DMS114 treated with DMSO at 0.1 percent for 48 hours (cell line): ENCODE results near the gene SENP7.
"Not testable (repeated sequence)": the region's sequence is repeated elsewhere in the genome, so short reads cannot be mapped to it uniquely, and the experiment has no call there.

Experiments used
- DNase-seq: peaks from one replicate; lab custom pipeline; 2025; ENCODE audit not compliant: unreplicated experiment; lab: John Stamatoyannopoulos, UW

SENP7 gene

GRCh38 chr3:101464235-101464634 is 48.8 kb downstream of the SENP7 start:
- no peak for DNase-seq

GRCh38 chr3:101461451-101461850 is 51.6 kb downstream of the SENP7 start:
- no peak for DNase-seq

- no peak for DNase-seq
These were observed 54.6 kb downstream of the SENP7 start for GRCh38 chr3:101458387-101458786.

GRCh38 chr3:101454629-101455028 is 58.4 kb downstream of the SENP7 start:
- DNase-seq, result no peak

GRCh38 chr3:101453961-101454360 is 59.1 kb downstream of the SENP7 start:
- DNase-seq, result no peak

- not testable (repeated sequence) for DNase-seq
These were observed 74.4 kb downstream of the SENP7 start for GRCh38 chr3:101438641-101439040.

- DNase-seq, result no peak
These were observed 79.4 kb downstream of the SENP7 start for GRCh38 chr3:101433652-101434051.

GRCh38 chr3:101423984-101424888 is 88.8 kb downstream of the SENP7 start:
- no peak for DNase-seq

GRCh38 chr3:101418851-101419250 is 94.2 kb downstream of the SENP7 start:
- no peak for DNase-seq

- no peak for DNase-seq
These were observed 98.9 kb downstream of the SENP7 start for GRCh38 chr3:101414121-101414520.

- no peak for DNase-seq
These were observed 99.4 kb downstream of the SENP7 start for GRCh38 chr3:101413656-101414055.

- no peak for DNase-seq
These were observed 121.5 kb downstream of the SENP7 start for GRCh38 chr3:101391413-101391950.

GRCh38 chr3:101388706-101389105 is 124.3 kb downstream of the SENP7 start:
- no peak for DNase-seq

GRCh38 chr3:101387351-101387750 is 125.7 kb downstream of the SENP7 start:
- DNase-seq, result no peak

- DNase-seq, result no peak
These were observed 128.6 kb downstream of the SENP7 start for GRCh38 chr3:101384426-101384825.

- DNase-seq, result no peak
These were observed 129.4 kb downstream of the SENP7 start for GRCh38 chr3:101383656-101384055.

GRCh38 chr3:101383156-101383575 is 129.8 kb downstream of the SENP7 start:
- DNase-seq, result no peak

GRCh38 chr3:101381809-101382208 is 131.2 kb downstream of the SENP7 start:
- peak; percentile 49 for DNase-seq

- no peak for DNase-seq
These were observed 133.2 kb downstream of the SENP7 start for GRCh38 chr3:101379658-101380376.

GRCh38 chr3:101377796-101378195 is 135.2 kb downstream of the SENP7 start:
- DNase-seq, result no peak

GRCh38 chr3:101377209-101377608 is 135.8 kb downstream of the SENP7 start:
- no peak for DNase-seq

- no peak for DNase-seq
These were observed 137.4 kb downstream of the SENP7 start for GRCh38 chr3:101375586-101375985.
